Measurements from ENCODE around the gene SFT2D3.
A peak's percentile ranks its signal among the peaks of the same experiment; 100 is the strongest.

SFT2D3 gene

GRCh38 chr2:127683056-127683455 is 18.2 kb upstream of the SFT2D3 start:
- no peak for DNase-seq

- no peak for DNase-seq
Observed at GRCh38 chr2:127683757-127684156, 17.5 kb upstream of the SFT2D3 start.

GRCh38 chr2:127685410-127686080 is 15.8 kb upstream of the SFT2D3 start:
- no peak for DNase-seq

GRCh38 chr2:127688405-127688804 is 12.9 kb upstream of the SFT2D3 start:
- no peak for DNase-seq

- no peak for DNase-seq
Observed at GRCh38 chr2:127690696-127691095, 10.6 kb upstream of the SFT2D3 start.

GRCh38 chr2:127694986-127695385 is 6.3 kb upstream of the SFT2D3 start:
- no peak for DNase-seq

GRCh38 chr2:127695491-127696472 is 5.5 kb upstream of the SFT2D3 start:
- DNase-seq: peak; percentile 30

GRCh38 chr2:127697482-127698180 is 3.7 kb upstream of the SFT2D3 start:
- DNase-seq: no peak

GRCh38 chr2:127698553-127699355 is 2.5 kb upstream of the SFT2D3 start:
- no peak for DNase-seq

- DNase-seq: no peak
Observed at GRCh38 chr2:127700527-127701192, 637 bp upstream of the SFT2D3 start.

GRCh38 chr2:127701651-127702394 is 526 bp downstream of the SFT2D3 start:
- peak; percentile 72 for DNase-seq

- no peak for DNase-seq
Observed at GRCh38 chr2:127702395-127703009, 1.2 kb downstream of the SFT2D3 start.

- DNase-seq: no peak
Observed at GRCh38 chr2:127703282-127703681, 2.0 kb downstream of the SFT2D3 start.

GRCh38 chr2:127704641-127705390 is 3.5 kb downstream of the SFT2D3 start:
- DNase-seq: no peak

GRCh38 chr2:127705391-127706065 is 4.2 kb downstream of the SFT2D3 start:
- DNase-seq: no peak

- no peak for DNase-seq
Observed at GRCh38 chr2:127706215-127706990, 5.1 kb downstream of the SFT2D3 start.

GRCh38 chr2:127707890-127708648 is 6.8 kb downstream of the SFT2D3 start:
- no peak for DNase-seq

- no peak for DNase-seq
Observed at GRCh38 chr2:127709336-127709735, 8.0 kb downstream of the SFT2D3 start.
